ENCODE results near the gene SCAPER. TPM values are rescaled to one million over a fixed set of nuclear protein-coding genes. Genes with fewer than 3 reads are reported as not detected.

Gene SCAPER
- total RNA-seq, 1 experiment from 2014 or later: 8.3 TPM

- no peak overlapping the region for H3K4me3 ChIP-seq (ENCODE audit: insufficient read depth, low read depth, low read length)
- no peak for DNase-seq
- H3K27me3 ChIP-seq (ENCODE audit: control insufficient read depth, insufficient read depth, low read length): no peaks in the 10 kb centered on the region
- no peaks in the 10 kb centered on the region for H3K36me3 ChIP-seq (replicated peaks; ENCODE audit: control insufficient read depth, insufficient read depth, low read length)
Observed at GRCh38 chr15:76386926-76387325, 518.2 kb downstream of the SCAPER start.

- no peak for DNase-seq
Observed at GRCh38 chr15:76386178-76386577, 519.0 kb downstream of the SCAPER start.

DNA sequence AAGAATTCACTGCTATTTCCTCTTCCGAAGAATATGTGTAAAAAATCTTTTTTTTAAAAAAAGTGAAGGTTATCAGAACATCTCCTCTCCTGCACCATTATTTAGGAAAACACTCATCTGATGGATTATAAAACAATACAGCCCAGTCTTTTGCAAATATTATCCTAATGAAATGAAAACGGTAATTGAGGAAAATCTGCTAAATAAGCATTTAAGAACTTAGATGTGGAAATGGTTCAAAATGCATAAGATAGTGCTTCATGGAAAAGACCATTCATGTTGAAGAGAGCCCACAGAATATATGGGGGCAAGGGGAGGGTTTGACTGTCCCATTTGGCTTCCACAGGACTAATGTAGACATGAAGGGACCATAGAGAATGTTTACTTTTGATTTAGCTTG lies 520.7 kb downstream of the SCAPER start:
- no peak for DNase-seq
- Histone ChIP-seq H3K36me3 (replicated peaks; ENCODE audit: control insufficient read depth, insufficient read depth, low read length) (no peaks in the 10 kb centered on the region), H3K27me3 (ENCODE audit: control insufficient read depth, insufficient read depth, low read length) (no peaks in the 10 kb centered on the region), H3K4me3 (ENCODE audit: insufficient read depth, low read depth, low read length) (no peak overlapping the region)

More at GRCh38 chr15:76386178-76386577, 519.0 kb downstream of the SCAPER start:
- no peaks in the 10 kb centered on the region for H3K36me3 ChIP-seq (replicated peaks; ENCODE audit: control insufficient read depth, insufficient read depth, low read length)
- no peaks in the 10 kb centered on the region for H3K27me3 ChIP-seq (ENCODE audit: control insufficient read depth, insufficient read depth, low read length)
- no peak overlapping the region for H3K4me3 ChIP-seq (ENCODE audit: insufficient read depth, low read depth, low read length)

GRCh38 chr15:76382987-76383728 lies 522.0 kb downstream of the SCAPER start:
- DNase-seq: no peak
- Histone ChIP-seq H3K27me3 (ENCODE audit: control insufficient read depth, insufficient read depth, low read length) (no peaks in the 10 kb centered on the region), H3K4me3 (ENCODE audit: insufficient read depth, low read depth, low read length) (no peak overlapping the region), H3K36me3 (replicated peaks; ENCODE audit: control insufficient read depth, insufficient read depth, low read length) (no peaks in the 10 kb centered on the region)

GRCh38 chr15:76381366-76381765 lies 523.8 kb downstream of the SCAPER start:
- Histone ChIP-seq H3K36me3 (replicated peaks; ENCODE audit: control insufficient read depth, insufficient read depth, low read length) (no peaks in the 10 kb centered on the region), H3K4me3 (ENCODE audit: insufficient read depth, low read depth, low read length) (no peak overlapping the region), H3K27me3 (ENCODE audit: control insufficient read depth, insufficient read depth, low read length) (no peaks in the 10 kb centered on the region)
- DNase-seq: no peak

- Histone ChIP-seq H3K4me3 (ENCODE audit: insufficient read depth, low read depth, low read length) (no peak overlapping the region), H3K36me3 (replicated peaks; ENCODE audit: control insufficient read depth, insufficient read depth, low read length) (no peaks in the 10 kb centered on the region), H3K27me3 (ENCODE audit: control insufficient read depth, insufficient read depth, low read length) (no peaks in the 10 kb centered on the region)
- DNase-seq: no peak
Observed at GRCh38 chr15:76380249-76380648, 524.9 kb downstream of the SCAPER start.

- Histone ChIP-seq H3K27me3 (ENCODE audit: control insufficient read depth, insufficient read depth, low read length) (no peaks in the 10 kb centered on the region), H3K4me3 (ENCODE audit: insufficient read depth, low read depth, low read length) (no peak overlapping the region), H3K36me3 (replicated peaks; ENCODE audit: control insufficient read depth, insufficient read depth, low read length) (no peaks in the 10 kb centered on the region)
- DNase-seq: no peak
Observed at GRCh38 chr15:76378691-76379090, 526.4 kb downstream of the SCAPER start.

DNA sequence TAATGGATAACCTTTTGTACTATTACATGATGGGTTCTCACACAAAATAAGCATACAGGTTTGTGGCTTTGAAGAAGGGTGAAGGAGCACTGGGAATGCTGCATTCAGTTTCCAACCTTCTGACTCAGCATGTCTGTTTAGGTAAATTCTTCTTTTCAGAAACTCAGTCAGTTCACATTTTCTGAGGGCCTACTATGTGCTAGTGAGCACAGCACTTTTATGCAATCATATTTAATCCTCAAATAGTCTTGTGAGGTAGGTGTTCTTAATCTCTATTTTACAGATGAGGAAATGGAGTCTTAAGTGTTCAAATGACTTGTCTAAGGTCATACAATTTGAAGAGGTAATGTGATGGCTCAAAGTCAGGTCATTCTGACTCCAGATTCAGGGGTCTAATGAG lies 527.4 kb downstream of the SCAPER start:
- Histone ChIP-seq H3K4me3 (ENCODE audit: insufficient read depth, low read depth, low read length) (no peak overlapping the region), H3K36me3 (replicated peaks; ENCODE audit: control insufficient read depth, insufficient read depth, low read length) (no peaks in the 10 kb centered on the region)
- no peak for DNase-seq

GRCh38 chr15:76377217-76377616 lies 527.9 kb downstream of the SCAPER start:
- DNase-seq: no peak
- H3K36me3 ChIP-seq (replicated peaks; ENCODE audit: control insufficient read depth, insufficient read depth, low read length): no peaks in the 10 kb centered on the region
- H3K27me3 ChIP-seq (ENCODE audit: control insufficient read depth, insufficient read depth, low read length): no peaks in the 10 kb centered on the region
- no peak overlapping the region for H3K4me3 ChIP-seq (ENCODE audit: insufficient read depth, low read depth, low read length)

More for the DNA sequence above, 527.4 kb downstream of the SCAPER start:
- no peaks in the 10 kb centered on the region for H3K27me3 ChIP-seq (ENCODE audit: control insufficient read depth, insufficient read depth, low read length)

DNA sequence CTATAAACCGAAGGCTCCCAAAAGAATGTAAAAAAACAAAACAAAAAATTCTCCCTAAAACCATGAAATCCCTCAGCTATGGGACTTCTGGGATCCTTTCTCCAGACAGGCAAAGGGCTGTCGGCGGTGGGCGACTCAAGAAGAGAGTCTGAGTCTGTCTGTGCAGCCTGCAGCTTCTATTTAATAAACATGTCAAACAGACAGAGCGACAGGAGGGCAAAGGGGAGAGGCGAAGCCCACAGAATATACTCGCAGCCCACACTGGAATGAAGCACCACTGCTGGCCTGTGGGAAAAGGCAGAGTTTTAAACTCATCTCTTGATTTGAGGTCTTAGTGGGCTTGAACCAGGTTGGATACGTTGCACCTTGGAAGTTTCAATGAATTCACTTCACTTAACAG lies 528.3 kb downstream of the SCAPER start:
- no peaks in the 10 kb centered on the region for H3K36me3 ChIP-seq (replicated peaks; ENCODE audit: control insufficient read depth, insufficient read depth, low read length)
- DNase-seq: no peak
- no peak overlapping the region for H3K4me3 ChIP-seq (ENCODE audit: insufficient read depth, low read depth, low read length)

DNA sequence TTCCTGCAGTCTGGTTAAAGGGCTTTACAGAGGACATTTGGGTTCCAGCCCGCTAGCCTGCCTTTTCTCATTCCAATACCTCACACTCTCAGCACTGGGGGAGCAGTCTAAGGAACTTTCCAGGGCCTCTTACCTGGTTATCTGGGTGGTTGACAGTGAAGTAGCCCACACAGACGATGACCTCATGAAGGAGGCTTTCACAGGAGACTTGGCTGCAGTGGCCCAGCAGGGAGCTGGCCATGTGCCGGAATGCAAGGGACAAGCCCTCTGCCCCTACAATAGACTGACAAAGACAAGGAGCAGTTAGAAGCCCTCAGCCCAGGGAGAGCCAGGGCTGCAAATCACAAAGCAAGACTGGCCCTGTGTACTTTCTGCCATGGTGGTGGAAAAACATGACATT lies 529.1 kb downstream of the SCAPER start:
- DNase-seq: peak; percentile 35

More for the DNA sequence above, 528.3 kb downstream of the SCAPER start:
- H3K27me3 ChIP-seq (ENCODE audit: control insufficient read depth, insufficient read depth, low read length): no peaks in the 10 kb centered on the region

DNA sequence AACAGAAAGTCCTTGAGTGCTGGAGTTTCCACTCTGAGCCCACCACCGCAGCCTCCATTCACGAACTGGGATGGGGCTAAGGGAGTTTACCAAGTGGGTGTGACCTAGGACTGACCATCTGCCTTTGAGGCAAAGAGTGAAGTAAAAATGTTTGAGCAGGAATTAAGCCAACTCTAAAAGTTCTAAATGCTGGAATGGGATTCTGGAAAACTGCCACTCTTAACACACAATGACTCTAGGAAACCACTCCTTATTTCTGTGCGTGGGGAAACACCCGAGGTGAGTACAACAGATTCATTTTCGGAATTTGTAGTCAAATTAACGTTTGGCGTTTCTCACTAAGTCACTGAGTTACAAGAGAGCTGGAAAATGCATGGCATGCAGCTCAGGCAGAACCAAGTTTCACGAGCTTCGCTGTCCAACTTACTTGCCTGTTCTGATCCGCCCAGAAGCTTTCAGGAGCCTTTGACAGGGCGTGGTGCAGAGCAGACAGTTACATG lies 537.0 kb downstream of the SCAPER start:
- no peak for DNase-seq
- Histone ChIP-seq H3K27me3 (ENCODE audit: control insufficient read depth, insufficient read depth, low read length) (no peaks in the 10 kb centered on the region), H3K36me3 (replicated peaks; ENCODE audit: control insufficient read depth, insufficient read depth, low read length) (no peaks in the 10 kb centered on the region), H3K4me3 (ENCODE audit: insufficient read depth, low read depth, low read length) (no peak overlapping the region)

More for the DNA sequence above, 529.1 kb downstream of the SCAPER start:
- H3K27me3 ChIP-seq (ENCODE audit: control insufficient read depth, insufficient read depth, low read length): no peaks in the 10 kb centered on the region
- no peak overlapping the region for H3K4me3 ChIP-seq (ENCODE audit: insufficient read depth, low read depth, low read length)
- H3K36me3 ChIP-seq (replicated peaks; ENCODE audit: control insufficient read depth, insufficient read depth, low read length): no peaks in the 10 kb centered on the region

DNA sequence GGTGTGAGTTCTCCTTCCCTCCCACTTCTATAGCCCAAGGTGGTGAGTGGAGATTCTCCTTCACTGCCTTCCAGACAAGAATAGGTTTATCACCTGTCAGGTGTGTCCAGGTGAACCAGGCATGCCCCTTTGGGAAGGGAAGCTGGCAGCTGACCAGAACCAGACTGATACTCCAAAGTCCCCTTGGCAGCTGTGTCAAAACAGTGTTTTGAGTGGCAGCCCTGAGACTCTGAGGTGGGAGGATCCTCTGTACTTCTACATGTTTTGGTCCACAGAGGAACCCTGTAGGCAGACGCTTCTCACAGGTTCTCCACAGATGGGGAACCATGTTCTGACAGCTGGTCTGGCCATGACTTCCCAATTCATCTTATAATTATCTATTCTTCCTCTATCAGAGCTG lies 538.4 kb downstream of the SCAPER start:
- no peak overlapping the region for H3K4me3 ChIP-seq (ENCODE audit: insufficient read depth, low read depth, low read length)
- no peaks in the 10 kb centered on the region for H3K36me3 ChIP-seq (replicated peaks; ENCODE audit: control insufficient read depth, insufficient read depth, low read length)
- no peaks in the 10 kb centered on the region for H3K27me3 ChIP-seq (ENCODE audit: control insufficient read depth, insufficient read depth, low read length)
- no peak for DNase-seq

DNA sequence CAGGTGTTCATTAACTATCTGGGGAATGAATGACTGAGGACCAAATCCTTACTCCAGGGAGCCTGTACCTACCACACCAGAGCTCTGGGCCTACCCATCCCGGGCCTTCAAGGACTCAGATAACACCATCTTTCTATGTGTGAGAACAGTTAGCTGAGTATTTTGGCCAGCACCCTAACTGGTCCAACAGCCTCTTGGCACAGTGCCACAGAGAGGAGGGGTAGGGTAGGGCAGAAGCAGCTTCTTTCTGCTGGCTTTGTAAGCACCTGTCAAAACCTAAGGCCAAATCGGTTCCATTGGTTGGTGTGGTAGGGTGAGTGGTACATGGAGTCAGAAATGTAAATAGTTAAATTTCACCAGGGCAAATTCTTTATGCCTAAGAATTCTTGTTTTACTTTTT lies 541.9 kb downstream of the SCAPER start:
- H3K36me3 ChIP-seq (replicated peaks; ENCODE audit: control insufficient read depth, insufficient read depth, low read length): no peaks in the 10 kb centered on the region
- no peak for DNase-seq
- H3K27me3 ChIP-seq (ENCODE audit: control insufficient read depth, insufficient read depth, low read length): no peaks in the 10 kb centered on the region
- no peak overlapping the region for H3K4me3 ChIP-seq (ENCODE audit: insufficient read depth, low read depth, low read length)

GRCh38 chr15:76360416-76360815 lies 544.7 kb downstream of the SCAPER start:
- no peaks in the 10 kb centered on the region for H3K27me3 ChIP-seq (ENCODE audit: control insufficient read depth, insufficient read depth, low read length)
- H3K36me3 ChIP-seq (replicated peaks; ENCODE audit: control insufficient read depth, insufficient read depth, low read length): no peaks in the 10 kb centered on the region
- no peak overlapping the region for H3K4me3 ChIP-seq (ENCODE audit: insufficient read depth, low read depth, low read length)
- no peak for DNase-seq
